COLO668 (cell line): ENCODE measurements around the gene RCAN2.

ENCODE experiments used
- DNase-seq: peaks from one replicate; lab custom pipeline; 2025; ENCODE audit not compliant: unreplicated experiment; lab: John Stamatoyannopoulos, UW

RCAN2 gene

GRCh38 chr6:46262928-46263706 is 228.1 kb downstream of the RCAN2 start:
- no peak for DNase-seq

GRCh38 chr6:46258249-46258648 is 233.0 kb downstream of the RCAN2 start:
- no peak for DNase-seq

GRCh38 chr6:46255528-46255927 is 235.7 kb downstream of the RCAN2 start:
- DNase-seq, result no peak

GRCh38 chr6:46254946-46255345 is 236.3 kb downstream of the RCAN2 start:
- DNase-seq, result no peak

- DNase-seq, result no peak
Observed at GRCh38 chr6:46254331-46254730, 236.9 kb downstream of the RCAN2 start.

- DNase-seq, result no peak
Observed at GRCh38 chr6:46251583-46252339, 239.5 kb downstream of the RCAN2 start.

- no peak for DNase-seq
Observed at GRCh38 chr6:46248143-46248542, 243.1 kb downstream of the RCAN2 start.

GRCh38 chr6:46246727-46247126 is 244.5 kb downstream of the RCAN2 start:
- no peak for DNase-seq

GRCh38 chr6:46246081-46246480 is 245.2 kb downstream of the RCAN2 start:
- no peak for DNase-seq

GRCh38 chr6:46244670-46245069 is 246.6 kb downstream of the RCAN2 start:
- no peak for DNase-seq

GRCh38 chr6:46243754-46244153 is 247.5 kb downstream of the RCAN2 start:
- DNase-seq, result no peak

GRCh38 chr6:46242921-46243320 is 248.3 kb downstream of the RCAN2 start:
- no peak for DNase-seq

- DNase-seq, result no peak
Observed at GRCh38 chr6:46240866-46241565, 250.2 kb downstream of the RCAN2 start.

GRCh38 chr6:46236752-46237151 is 254.5 kb downstream of the RCAN2 start:
- DNase-seq, result no peak

GRCh38 chr6:46235242-46235641 is 256.0 kb downstream of the RCAN2 start:
- no peak for DNase-seq

- DNase-seq, result no peak
Observed at GRCh38 chr6:46234700-46235099, 256.5 kb downstream of the RCAN2 start.

GRCh38 chr6:46234156-46234556 is 257.1 kb downstream of the RCAN2 start:
- DNase-seq, result no peak

- no peak for DNase-seq
Observed at GRCh38 chr6:46233129-46233528, 258.1 kb downstream of the RCAN2 start.

- no peak for DNase-seq
Observed at GRCh38 chr6:46222286-46222685, 269.0 kb downstream of the RCAN2 start.

GRCh38 chr6:46221222-46221793 is 269.9 kb downstream of the RCAN2 start:
- DNase-seq, result no peak
